Measurements from ENCODE around the gene ARL6IP5. TPM values are rescaled to one million over a fixed set of nuclear protein-coding genes. Genes with fewer than 3 reads are reported as not detected.

ARL6IP5 gene
- polyA plus RNA-seq (ENCODE audit: insufficient read length in 3 of 3) = 100 to 1,000 TPM; 107 to 127 (median 110) TPM

- peak in 2 of 3 donors; percentile 69 to 77 for DNase-seq (ENCODE audit: low read depth in 3 of 3, low spot score in 2 of 3)
These were observed at the start of gene ARL6IP5 for GRCh38 chr3:69084326-69085167. TSS of gene ARL6IP5 (plus strand) at chr3:69084937. CDS start at chr3:69085048, 111 bp downstream.

- DNase-seq (ENCODE audit: low read depth in 3 of 3, low spot score in 2 of 3) = no peak
These were observed 40.1 kb upstream of the ARL6IP5 start for GRCh38 chr3:69044608-69045007.

GRCh38 chr3:69048990-69049389 is 35.7 kb upstream of the ARL6IP5 start:
- no peak for DNase-seq (ENCODE audit: low read depth in 3 of 3, low spot score in 2 of 3)

GRCh38 chr3:69051756-69052471 is 32.8 kb upstream of the ARL6IP5 start, which contains the start of gene TMF1:
TSS of gene TMF1 (minus strand) at chr3:69052333. CDS start at chr3:69052086, 247 bp downstream.
- DNase-seq (ENCODE audit: low read depth in 3 of 3, low spot score in 2 of 3) = peak; percentile 97 to 99 (median 98)

- DNase-seq (ENCODE audit: low read depth in 3 of 3, low spot score in 2 of 3) = no peak
These were observed 32.3 kb upstream of the ARL6IP5 start for GRCh38 chr3:69052472-69052898.

GRCh38 chr3:69058180-69058946 is 26.4 kb upstream of the ARL6IP5 start:
- DNase-seq (ENCODE audit: low read depth in 3 of 3, low spot score in 2 of 3) = no peak

GRCh38 chr3:69058947-69059224 is 25.9 kb upstream of the ARL6IP5 start:
- DNase-seq (ENCODE audit: low read depth in 3 of 3, low spot score in 2 of 3) = no peak

GRCh38 chr3:69059688-69060087 is 25.0 kb upstream of the ARL6IP5 start:
- no peak for DNase-seq (ENCODE audit: low read depth in 3 of 3, low spot score in 2 of 3)

- no peak for DNase-seq (ENCODE audit: low read depth in 3 of 3, low spot score in 2 of 3)
These were observed 21.1 kb upstream of the ARL6IP5 start for GRCh38 chr3:69063636-69064035.

- no peak for DNase-seq (ENCODE audit: low read depth in 3 of 3, low spot score in 2 of 3)
These were observed 19.3 kb upstream of the ARL6IP5 start for GRCh38 chr3:69065318-69065964.

- no peak for DNase-seq (ENCODE audit: low read depth in 3 of 3, low spot score in 2 of 3)
These were observed 18.6 kb upstream of the ARL6IP5 start for GRCh38 chr3:69066121-69066520.

- no peak for DNase-seq (ENCODE audit: low read depth in 3 of 3, low spot score in 2 of 3)
These were observed 11.8 kb upstream of the ARL6IP5 start for GRCh38 chr3:69072928-69073327.

GRCh38 chr3:69079269-69080159 is 5.2 kb upstream of the ARL6IP5 start:
- DNase-seq (ENCODE audit: low read depth in 3 of 3, low spot score in 2 of 3) = no peak

- DNase-seq (ENCODE audit: low read depth in 3 of 3, low spot score in 2 of 3) = peak in 1 of 3 donors; percentile 67
These were observed 4.4 kb upstream of the ARL6IP5 start, which contains the start of gene UBA3 for GRCh38 chr3:69080233-69080920. TSS of gene UBA3 (minus strand) at chr3:69080365. CDS start at chr3:69080353, 12 bp downstream.

- no peak for DNase-seq (ENCODE audit: low read depth in 3 of 3, low spot score in 2 of 3)
These were observed 3.0 kb upstream of the ARL6IP5 start for GRCh38 chr3:69081583-69082262.

- no peak for DNase-seq (ENCODE audit: low read depth in 3 of 3, low spot score in 2 of 3)
These were observed 2.4 kb upstream of the ARL6IP5 start for GRCh38 chr3:69082361-69082760.

GRCh38 chr3:69082805-69083204 is 1.9 kb upstream of the ARL6IP5 start:
- DNase-seq (ENCODE audit: low read depth in 3 of 3, low spot score in 2 of 3) = no peak

GRCh38 chr3:69085168-69085832 is 563 bp downstream of the ARL6IP5 start:
- DNase-seq (ENCODE audit: low read depth in 3 of 3, low spot score in 2 of 3) = no peak

Data from right renal cortex interstitium (tissue), 3 donors.